ENCODE data around the gene C17orf67.

DNA sequence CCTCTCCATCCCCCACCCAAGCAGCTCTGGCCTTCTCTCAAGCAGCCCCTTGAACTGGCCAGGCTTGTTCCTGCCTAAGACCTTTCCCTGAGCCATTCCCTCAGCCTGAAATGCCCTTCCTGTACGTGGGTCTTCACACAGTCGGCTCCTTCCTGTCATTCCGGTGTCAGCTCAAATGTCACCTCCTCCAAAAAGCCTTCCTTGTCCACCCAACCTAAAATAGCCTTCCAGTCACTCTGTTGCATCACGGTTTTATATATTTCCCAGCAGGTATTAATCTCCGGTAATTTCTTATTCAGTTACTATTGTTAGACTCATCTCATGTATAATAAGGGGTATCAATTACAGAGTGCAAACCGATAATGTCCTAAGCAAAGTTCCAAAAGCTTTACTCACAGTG, 51.8 kb downstream of the C17orf67 start:
- no peak for TF ChIP-seq ISL1 (CRISPR knock-in tag; IDR thresholded peaks at IDR 0.05)
- no peak for TF ChIP-seq ZFP30 (CRISPR knock-in tag; IDR thresholded peaks at IDR 0.05)
- no peak for TF ChIP-seq OSR1 (CRISPR knock-in tag; IDR thresholded peaks at IDR 0.05)
- no peak for TF ChIP-seq CREB5 (CRISPR knock-in tag; IDR thresholded peaks at IDR 0.05; ENCODE audit: low read depth)
- no peak for TF ChIP-seq ARNTL (CRISPR knock-in tag; IDR thresholded peaks at IDR 0.05; ENCODE audit: borderline replicate concordance, low read depth)
- TF ChIP-seq ESRRG (CRISPR knock-in tag; IDR thresholded peaks at IDR 0.05), result no peak
- no peak for TF ChIP-seq ZNF70 (CRISPR knock-in tag; IDR thresholded peaks at IDR 0.05)

Data from SK-N-SH treated with all-trans-retinoic acid at 6 μM for 48 hours (cell line).